DOHH2 (cell line): ENCODE results near the gene MYH7.
"Not testable (repeated sequence)": the region's sequence is repeated elsewhere in the genome, so short reads cannot be mapped to it uniquely, and the experiment has no call there.

ENCODE experiments used
- CTCF ChIP-seq: fragments of 200-600 bp; sonication (generic); IDR thresholded peaks from one replicate; pipeline ENCODE4 v1.5.1; 2014; ENCODE audit warnings: antibody characterized with exemption, mild to moderate bottlenecking, low read depth, low read length; ENCODE audit not compliant: poor library complexity, severe bottlenecking
- EZH2phosphoT487 ChIP-seq: fragments of 200-600 bp; sonication (generic); IDR thresholded peaks from 2 replicates; pipeline ENCODE4 v1.6.1; 2017; ENCODE audit warnings: borderline replicate concordance, mild to moderate bottlenecking, antibody characterized with exemption, low read length, moderate library complexity, mixed read lengths

- TF ChIP-seq CTCF, EZH2phosphoT487: not testable (repeated sequence)
Measured at GRCh38 chr14:23417269-23417668, 18.2 kb downstream of the MYH7 start.
